Measurements from ENCODE around the gene UBE2S.

The UBE2S gene

GRCh38 chr19:55368701-55369563 lies 38.7 kb downstream of the UBE2S start (continued):
- TF ChIP-seq ZNF292 (tag by site-specific recombination; IDR thresholded peaks at IDR 0.05; ENCODE audit: borderline replicate concordance, low read depth) = no peak
- TF ChIP-seq, protein P1, sequence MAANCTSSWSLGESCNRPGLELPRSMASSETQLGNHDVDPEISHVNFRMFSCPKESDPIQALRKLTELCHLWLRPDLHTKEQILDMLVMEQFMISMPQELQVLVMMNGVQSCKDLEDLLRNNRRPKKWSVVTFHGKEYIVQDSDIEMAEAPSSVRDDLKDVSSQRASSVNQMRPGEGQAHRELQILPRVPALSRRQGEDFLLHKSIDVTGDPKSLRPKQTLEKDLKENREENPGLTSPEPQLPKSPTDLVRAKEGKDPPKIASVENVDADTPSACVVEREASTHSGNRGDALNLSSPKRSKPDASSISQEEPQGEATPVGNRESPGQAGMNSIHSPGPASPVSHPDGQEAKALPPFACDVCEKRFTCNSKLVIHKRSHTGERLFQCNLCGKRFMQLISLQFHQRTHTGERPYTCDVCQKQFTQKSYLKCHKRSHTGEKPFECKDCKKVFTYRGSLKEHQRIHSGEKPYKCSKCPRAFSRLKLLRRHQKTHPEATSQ (tag by site-specific recombination; IDR thresholded peaks at IDR 0.05) = no peak
- TF ChIP-seq ZNF324 (tag by site-specific recombination; IDR thresholded peaks at IDR 0.05) = no peak
- no peak for TF ChIP-seq SCRT2 (tag by site-specific recombination; IDR thresholded peaks at IDR 0.05)
- TF ChIP-seq, protein P2, sequence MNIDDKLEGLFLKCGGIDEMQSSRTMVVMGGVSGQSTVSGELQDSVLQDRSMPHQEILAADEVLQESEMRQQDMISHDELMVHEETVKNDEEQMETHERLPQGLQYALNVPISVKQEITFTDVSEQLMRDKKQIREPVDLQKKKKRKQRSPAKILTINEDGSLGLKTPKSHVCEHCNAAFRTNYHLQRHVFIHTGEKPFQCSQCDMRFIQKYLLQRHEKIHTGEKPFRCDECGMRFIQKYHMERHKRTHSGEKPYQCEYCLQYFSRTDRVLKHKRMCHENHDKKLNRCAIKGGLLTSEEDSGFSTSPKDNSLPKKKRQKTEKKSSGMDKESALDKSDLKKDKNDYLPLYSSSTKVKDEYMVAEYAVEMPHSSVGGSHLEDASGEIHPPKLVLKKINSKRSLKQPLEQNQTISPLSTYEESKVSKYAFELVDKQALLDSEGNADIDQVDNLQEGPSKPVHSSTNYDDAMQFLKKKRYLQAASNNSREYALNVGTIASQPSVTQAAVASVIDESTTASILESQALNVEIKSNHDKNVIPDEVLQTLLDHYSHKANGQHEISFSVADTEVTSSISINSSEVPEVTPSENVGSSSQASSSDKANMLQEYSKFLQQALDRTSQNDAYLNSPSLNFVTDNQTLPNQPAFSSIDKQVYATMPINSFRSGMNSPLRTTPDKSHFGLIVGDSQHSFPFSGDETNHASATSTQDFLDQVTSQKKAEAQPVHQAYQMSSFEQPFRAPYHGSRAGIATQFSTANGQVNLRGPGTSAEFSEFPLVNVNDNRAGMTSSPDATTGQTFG (tag by site-specific recombination; IDR thresholded peaks at IDR 0.05; ENCODE audit: borderline replicate concordance) = no peak
- no peak for TF ChIP-seq ZBTB17 (tag by site-specific recombination; IDR thresholded peaks at IDR 0.05)
- no peak for TF ChIP-seq ZNF404 (tag by site-specific recombination; IDR thresholded peaks at IDR 0.05)
- no peak for TF ChIP-seq ZNF548 (tag by site-specific recombination; IDR thresholded peaks at IDR 0.05)
- TF ChIP-seq ZNF621 (tag by site-specific recombination; IDR thresholded peaks at IDR 0.05) = no peak
- TF ChIP-seq ZNF23 (tag by site-specific recombination; IDR thresholded peaks at IDR 0.05; ENCODE audit: borderline replicate concordance) = no peak
- peak; percentile 76 for TF ChIP-seq EGR2 (tag by site-specific recombination; IDR thresholded peaks at IDR 0.05; ENCODE audit: low read depth)
- no peak for TF ChIP-seq ZFP41 (tag by site-specific recombination; IDR thresholded peaks at IDR 0.05; ENCODE audit: borderline replicate concordance)
- TF ChIP-seq SETDB1 (IDR thresholded peaks at IDR 0.05; ENCODE audit: insufficient read length, low read length) = no peak
- TF ChIP-seq, protein P3, sequence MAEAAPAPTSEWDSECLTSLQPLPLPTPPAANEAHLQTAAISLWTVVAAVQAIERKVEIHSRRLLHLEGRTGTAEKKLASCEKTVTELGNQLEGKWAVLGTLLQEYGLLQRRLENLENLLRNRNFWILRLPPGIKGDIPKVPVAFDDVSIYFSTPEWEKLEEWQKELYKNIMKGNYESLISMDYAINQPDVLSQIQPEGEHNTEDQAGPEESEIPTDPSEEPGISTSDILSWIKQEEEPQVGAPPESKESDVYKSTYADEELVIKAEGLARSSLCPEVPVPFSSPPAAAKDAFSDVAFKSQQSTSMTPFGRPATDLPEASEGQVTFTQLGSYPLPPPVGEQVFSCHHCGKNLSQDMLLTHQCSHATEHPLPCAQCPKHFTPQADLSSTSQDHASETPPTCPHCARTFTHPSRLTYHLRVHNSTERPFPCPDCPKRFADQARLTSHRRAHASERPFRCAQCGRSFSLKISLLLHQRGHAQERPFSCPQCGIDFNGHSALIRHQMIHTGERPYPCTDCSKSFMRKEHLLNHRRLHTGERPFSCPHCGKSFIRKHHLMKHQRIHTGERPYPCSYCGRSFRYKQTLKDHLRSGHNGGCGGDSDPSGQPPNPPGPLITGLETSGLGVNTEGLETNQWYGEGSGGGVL (tag by site-specific recombination; IDR thresholded peaks at IDR 0.05) = peak; percentile 90
- TF ChIP-seq ZNF558 (tag by site-specific recombination; IDR thresholded peaks at IDR 0.05) = no peak
- TF ChIP-seq RBAK (tag by site-specific recombination; IDR thresholded peaks at IDR 0.05) = no peak
- no peak for TF ChIP-seq KLF7 (tag by site-specific recombination; IDR thresholded peaks at IDR 0.05; ENCODE audit: borderline replicate concordance)
- TF ChIP-seq ZNF610 (tag by site-specific recombination; IDR thresholded peaks at IDR 0.05; ENCODE audit: borderline replicate concordance) = no peak
- TF ChIP-seq ZNF692 (tag by site-specific recombination; IDR thresholded peaks at IDR 0.05) = no peak
- TF ChIP-seq ZNF792 (tag by site-specific recombination; IDR thresholded peaks at IDR 0.05) = no peak
- no peak for TF ChIP-seq ZNF350 (tag by site-specific recombination; IDR thresholded peaks at IDR 0.05)
- no peak for TF ChIP-seq ZNF530 (tag by site-specific recombination; IDR thresholded peaks at IDR 0.05; ENCODE audit: low read depth)
- TF ChIP-seq ZNF341 (tag by site-specific recombination; IDR thresholded peaks at IDR 0.05; ENCODE audit: low read depth) = no peak
- no peak for TF ChIP-seq ZXDB (tag by site-specific recombination; IDR thresholded peaks at IDR 0.05)
- TF ChIP-seq ZNF114 (tag by site-specific recombination; IDR thresholded peaks at IDR 0.05) = no peak
- TF ChIP-seq, protein P4, sequence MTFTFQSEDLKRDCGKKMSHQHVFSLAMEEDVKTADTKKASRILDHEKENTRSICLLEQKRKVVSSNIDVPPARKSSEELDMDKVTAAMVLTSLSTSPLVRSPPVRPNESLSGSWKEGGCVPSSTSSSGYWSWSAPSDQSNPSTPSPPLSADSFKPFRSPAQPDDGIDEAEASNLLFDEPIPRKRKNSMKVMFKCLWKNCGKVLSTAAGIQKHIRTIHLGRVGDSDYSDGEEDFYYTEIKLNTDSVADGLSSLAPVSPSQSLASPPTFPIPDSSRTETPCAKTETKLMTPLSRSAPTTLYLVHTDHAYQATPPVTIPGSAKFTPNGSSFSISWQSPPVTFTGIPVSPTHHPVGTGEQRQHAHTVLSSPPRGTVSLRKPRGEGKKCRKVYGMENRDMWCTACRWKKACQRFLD (tag by site-specific recombination; IDR thresholded peaks at IDR 0.05) = no peak
- peak; percentile 60; the same call in 1 of the 2 replicates for TF ChIP-seq PBX3 (CRISPR knock-in tag; IDR thresholded peaks at IDR 0.05)

Data from HEK293 (cell line).